ENCODE results near the gene CCDC68.

CCDC68 gene

DNA sequence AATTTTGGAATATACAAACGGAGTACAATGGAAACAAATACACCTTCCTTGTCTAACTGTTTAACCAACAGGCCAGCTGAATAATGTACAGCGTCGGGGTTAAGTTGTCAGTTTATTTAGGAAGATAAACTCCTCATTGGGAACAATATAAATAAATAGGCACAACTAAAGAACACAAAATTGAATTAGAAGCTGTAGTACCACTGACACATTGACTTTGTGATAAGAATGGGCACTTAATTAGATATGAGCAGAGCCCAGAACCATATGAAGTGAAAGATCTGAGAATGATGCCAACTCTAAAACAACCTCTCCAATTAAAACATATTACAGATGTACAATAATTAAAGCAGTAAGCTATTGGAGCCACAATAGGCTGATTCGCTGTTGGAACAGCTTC, 44.4 kb downstream of the CCDC68 start:
- DNase-seq (ENCODE audit: insufficient read length), result no peak
- no peak for FAIRE-seq
- TF ChIP-seq POLR2A (IDR thresholded peaks at IDR 0.05; ENCODE audit: low read depth, low read length) (no peak), POLR2AphosphoS5 (IDR thresholded peaks at IDR 0.05; ENCODE audit: low read depth, low read length) (no peak), TAF1 (IDR thresholded peaks at IDR 0.05; ENCODE audit: borderline replicate concordance, low read depth, low read length) (no peak)

DNA sequence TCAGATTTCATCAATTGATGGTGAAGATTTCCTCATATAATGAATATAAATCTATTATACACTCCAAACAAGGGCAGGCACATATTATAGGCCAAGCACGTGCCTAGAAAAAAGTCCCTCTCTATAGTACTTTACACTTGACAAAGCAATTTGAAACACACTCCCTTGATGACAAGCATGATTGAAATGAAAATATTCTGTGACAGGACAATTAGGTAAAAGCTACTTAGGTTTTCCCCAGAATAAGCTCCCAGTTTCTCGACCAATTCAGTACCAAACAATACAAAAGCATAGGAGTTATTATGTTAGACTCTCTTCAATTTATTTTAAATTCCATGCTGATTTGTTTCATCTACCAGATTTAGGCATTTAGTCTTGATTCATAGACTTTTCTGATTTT, 47.7 kb downstream of the CCDC68 start:
- DNase-seq (ENCODE audit: insufficient read length) (no peak), FAIRE-seq (no peak)
- no peak for TF ChIP-seq POLR2AphosphoS5 (IDR thresholded peaks at IDR 0.05; ENCODE audit: low read depth, low read length)
- no peak for TF ChIP-seq POLR2A (IDR thresholded peaks at IDR 0.05; ENCODE audit: low read depth, low read length)

DNA sequence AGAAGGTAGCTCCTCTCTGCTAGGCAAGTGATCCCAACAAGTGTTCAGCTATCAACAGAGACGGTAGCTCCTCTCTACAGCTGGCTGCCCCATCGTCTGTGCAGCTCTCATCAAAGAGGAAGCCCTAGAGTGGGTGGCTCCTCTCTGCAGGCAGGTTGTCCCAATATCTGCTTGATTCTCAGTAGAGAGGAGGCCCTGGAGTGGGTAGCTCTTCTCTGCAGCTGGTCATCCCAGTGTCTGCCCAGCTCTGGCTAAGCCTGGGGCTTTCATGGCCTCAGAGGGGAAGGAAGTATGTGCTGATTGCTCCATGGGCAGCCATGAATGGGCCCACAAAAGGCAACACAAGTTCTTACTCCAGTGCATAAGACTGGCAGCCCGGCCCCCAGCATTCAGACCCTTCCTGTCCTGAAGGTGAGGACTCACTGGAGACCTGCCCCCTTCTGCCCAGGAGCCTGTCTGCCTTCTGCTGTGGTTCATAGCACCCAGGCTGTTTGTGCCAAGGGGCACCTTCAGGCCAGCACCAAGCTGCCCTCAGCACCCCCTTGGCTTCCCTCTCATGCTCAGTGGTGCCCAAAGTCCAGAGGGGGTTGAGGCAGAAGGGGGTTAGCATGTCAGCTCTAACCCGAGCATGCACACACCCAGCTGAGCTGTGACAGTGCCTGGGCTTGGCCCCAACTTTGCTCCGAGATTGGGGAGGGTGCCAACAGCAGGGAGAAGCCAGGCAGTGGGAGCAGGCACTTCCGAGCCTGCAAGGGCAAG, 48.9 kb downstream of the CCDC68 start:
- no peak for FAIRE-seq
- DNase-seq (ENCODE audit: insufficient read length), result no peak
- TF ChIP-seq POLR2A (IDR thresholded peaks at IDR 0.05; ENCODE audit: low read depth, low read length) (no peak), TAF1 (IDR thresholded peaks at IDR 0.05; ENCODE audit: borderline replicate concordance, low read depth, low read length) (no peak), POLR2AphosphoS5 (IDR thresholded peaks at IDR 0.05; ENCODE audit: low read depth, low read length) (no peak)

DNA sequence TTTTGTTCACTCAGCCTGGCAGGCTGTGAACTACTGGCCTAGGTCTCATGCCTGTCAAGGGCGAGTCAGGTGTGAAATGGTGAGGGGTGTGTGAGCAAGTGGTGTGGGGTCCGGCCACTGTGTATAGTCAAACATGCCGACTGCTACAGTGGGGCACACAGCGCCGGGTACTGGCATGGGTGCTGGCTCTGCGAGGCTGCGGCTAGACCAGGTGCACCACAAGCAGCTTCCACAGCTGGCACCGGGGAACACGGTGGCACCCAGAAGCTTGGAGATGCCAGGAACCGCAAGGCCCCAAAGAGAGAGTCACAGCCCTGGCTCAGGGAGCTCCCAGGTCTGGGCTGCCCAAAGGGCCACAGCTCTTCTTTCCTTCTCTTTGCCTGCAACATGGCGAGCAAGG, 49.7 kb downstream of the CCDC68 start:
- FAIRE-seq, result no peak
- no peak for DNase-seq (ENCODE audit: insufficient read length)
- no peak for TF ChIP-seq POLR2AphosphoS5 (IDR thresholded peaks at IDR 0.05; ENCODE audit: low read depth, low read length)
- no peak for TF ChIP-seq TAF1 (IDR thresholded peaks at IDR 0.05; ENCODE audit: borderline replicate concordance, low read depth, low read length)
- no peak for TF ChIP-seq POLR2A (IDR thresholded peaks at IDR 0.05; ENCODE audit: low read depth, low read length)

DNA sequence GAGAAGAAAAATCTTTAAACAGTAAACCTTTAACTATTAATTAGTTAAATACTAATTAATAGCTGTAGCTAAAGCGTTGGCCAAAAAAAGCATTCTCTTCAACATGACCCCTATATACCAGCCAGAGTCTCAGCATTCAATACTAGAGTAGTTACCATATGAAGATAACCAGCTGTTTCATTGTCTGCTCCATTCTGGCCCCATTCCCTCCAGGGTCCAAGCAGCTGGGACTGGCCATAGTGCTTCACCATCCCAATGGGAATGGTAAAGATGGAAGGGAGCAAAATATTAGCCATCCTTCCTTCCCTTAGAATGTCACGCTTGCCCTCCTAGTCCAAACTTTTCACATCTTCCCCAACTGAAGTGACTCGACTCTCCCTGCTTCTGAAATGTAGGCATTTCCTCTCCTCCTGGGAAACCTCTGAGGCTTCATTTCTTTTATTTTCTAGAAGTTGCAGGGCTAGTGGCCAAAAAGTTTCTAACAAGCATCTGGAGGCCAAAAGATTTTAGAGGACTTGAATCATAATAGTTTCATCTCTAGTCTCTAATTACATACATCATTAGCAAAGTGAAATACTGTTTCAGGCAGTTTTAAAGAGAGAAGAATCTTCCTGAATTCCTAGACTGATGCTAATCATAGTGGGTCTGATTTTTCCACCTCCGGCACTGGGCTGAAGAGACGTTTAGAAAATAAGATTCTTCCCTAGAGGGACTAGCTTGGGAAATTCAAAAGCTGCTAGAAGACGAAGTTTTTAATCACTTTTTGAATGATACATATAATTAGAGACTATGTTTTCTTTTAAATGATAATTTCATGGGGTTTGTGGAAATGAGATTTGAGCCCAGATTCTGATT, 52.7 kb downstream of the CCDC68 start:
- FAIRE-seq (no peak), DNase-seq (ENCODE audit: insufficient read length) (no peak)
- TF ChIP-seq POLR2AphosphoS5 (IDR thresholded peaks at IDR 0.05; ENCODE audit: low read depth, low read length), result no peak
- no peak for TF ChIP-seq TAF1 (IDR thresholded peaks at IDR 0.05; ENCODE audit: borderline replicate concordance, low read depth, low read length)
- no peak for TF ChIP-seq POLR2A (IDR thresholded peaks at IDR 0.05; ENCODE audit: low read depth, low read length)

DNA sequence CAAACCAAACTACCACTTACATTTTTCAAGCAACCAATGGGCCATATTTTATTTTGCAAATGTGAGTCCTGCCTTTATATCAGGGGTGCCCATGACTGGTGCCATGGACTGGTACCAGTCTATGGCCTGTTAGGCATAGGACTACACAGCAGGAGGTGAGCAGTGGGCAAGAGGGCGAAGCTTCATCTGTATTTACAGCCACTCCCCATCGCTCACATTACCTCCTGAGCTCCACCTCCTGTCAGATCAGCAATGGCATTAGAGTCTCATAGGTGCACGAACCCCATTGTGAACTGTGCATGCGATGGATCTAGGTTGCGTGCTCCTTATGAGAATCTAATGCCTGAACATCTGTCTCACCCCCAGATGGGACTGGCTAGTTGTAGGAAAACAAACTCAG, 53.6 kb downstream of the CCDC68 start:
- FAIRE-seq, result no peak

DNA sequence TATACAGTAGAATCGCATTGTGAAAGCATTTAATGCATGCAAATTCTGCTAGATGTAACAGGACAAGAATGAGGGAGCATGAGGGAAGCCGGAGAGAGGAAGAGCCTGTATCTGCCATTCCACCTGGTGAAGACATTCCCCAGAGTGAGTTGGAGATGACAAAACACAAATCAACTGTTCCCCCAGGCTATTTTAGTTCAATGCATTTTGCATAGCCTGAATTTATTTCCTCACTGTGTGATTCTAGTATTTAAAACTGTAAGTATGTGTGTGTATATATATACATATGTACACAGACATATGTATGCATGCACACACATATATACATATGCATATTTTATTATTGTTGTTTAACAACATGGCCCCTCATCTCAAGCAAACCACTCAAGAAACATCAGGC, 54.7 kb downstream of the CCDC68 start:
- FAIRE-seq (no peak), DNase-seq (ENCODE audit: insufficient read length) (no peak)
- no peak for TF ChIP-seq TAF1 (IDR thresholded peaks at IDR 0.05; ENCODE audit: borderline replicate concordance, low read depth, low read length)
- TF ChIP-seq POLR2A (IDR thresholded peaks at IDR 0.05; ENCODE audit: low read depth, low read length), result no peak
- no peak for TF ChIP-seq POLR2AphosphoS5 (IDR thresholded peaks at IDR 0.05; ENCODE audit: low read depth, low read length)

More for the DNA sequence above, 53.6 kb downstream of the CCDC68 start:
- TF ChIP-seq TAF1 (IDR thresholded peaks at IDR 0.05; ENCODE audit: borderline replicate concordance, low read depth, low read length) (no peak), POLR2A (IDR thresholded peaks at IDR 0.05; ENCODE audit: low read depth, low read length) (no peak), POLR2AphosphoS5 (IDR thresholded peaks at IDR 0.05; ENCODE audit: low read depth, low read length) (no peak)
- DNase-seq (ENCODE audit: insufficient read length), result no peak

DNA sequence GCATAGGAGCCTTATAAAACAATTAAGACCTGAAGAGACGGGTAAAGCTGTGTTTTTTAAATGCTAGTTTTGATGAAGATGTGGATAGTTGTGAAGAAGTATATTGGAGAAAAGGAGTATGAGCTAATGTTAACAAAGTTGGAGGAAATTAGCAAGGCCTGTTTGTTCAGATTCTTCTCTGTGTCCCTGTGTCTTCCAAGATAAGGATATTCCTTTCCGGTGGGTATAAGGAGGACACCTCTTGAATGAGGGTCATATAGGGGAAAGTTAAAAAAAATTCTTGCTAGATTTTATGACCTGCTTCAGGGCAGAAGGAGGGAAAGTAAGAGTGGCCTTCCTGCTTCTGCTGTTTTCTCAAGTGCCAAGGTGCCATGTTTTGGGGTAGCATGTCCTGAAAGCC, 59.0 kb downstream of the CCDC68 start:
- TF ChIP-seq TAF1 (IDR thresholded peaks at IDR 0.05; ENCODE audit: borderline replicate concordance, low read depth, low read length), result no peak
- TF ChIP-seq POLR2A (IDR thresholded peaks at IDR 0.05; ENCODE audit: low read depth, low read length), result no peak
- no peak for TF ChIP-seq POLR2AphosphoS5 (IDR thresholded peaks at IDR 0.05; ENCODE audit: low read depth, low read length)
- DNase-seq (ENCODE audit: insufficient read length), result no peak
- FAIRE-seq, result no peak

DNA sequence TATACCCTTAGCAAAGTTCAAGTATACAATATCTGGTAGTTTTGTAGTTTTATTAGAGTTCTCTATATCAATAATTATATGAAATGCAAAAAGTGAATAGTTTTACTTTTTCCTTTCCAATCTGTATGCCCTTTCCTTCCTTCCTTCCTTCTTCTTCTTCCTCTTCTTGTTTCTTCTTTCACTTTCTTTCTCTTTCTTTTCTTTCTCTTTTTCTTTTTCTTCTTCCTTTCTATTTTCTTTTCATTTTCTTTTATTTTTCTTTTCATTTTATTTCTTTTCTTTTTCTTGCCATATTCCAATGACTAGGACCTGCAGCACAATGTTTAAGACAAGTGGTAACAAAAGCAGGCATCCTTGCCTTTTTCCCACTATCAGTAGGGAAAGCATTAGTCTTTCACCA, 59.8 kb downstream of the CCDC68 start:
- no peak for DNase-seq (ENCODE audit: insufficient read length)
- FAIRE-seq, result no peak
- TF ChIP-seq POLR2A (IDR thresholded peaks at IDR 0.05; ENCODE audit: low read depth, low read length), result no peak
- TF ChIP-seq POLR2AphosphoS5 (IDR thresholded peaks at IDR 0.05; ENCODE audit: low read depth, low read length), result no peak
- no peak for TF ChIP-seq TAF1 (IDR thresholded peaks at IDR 0.05; ENCODE audit: borderline replicate concordance, low read depth, low read length)

DNA sequence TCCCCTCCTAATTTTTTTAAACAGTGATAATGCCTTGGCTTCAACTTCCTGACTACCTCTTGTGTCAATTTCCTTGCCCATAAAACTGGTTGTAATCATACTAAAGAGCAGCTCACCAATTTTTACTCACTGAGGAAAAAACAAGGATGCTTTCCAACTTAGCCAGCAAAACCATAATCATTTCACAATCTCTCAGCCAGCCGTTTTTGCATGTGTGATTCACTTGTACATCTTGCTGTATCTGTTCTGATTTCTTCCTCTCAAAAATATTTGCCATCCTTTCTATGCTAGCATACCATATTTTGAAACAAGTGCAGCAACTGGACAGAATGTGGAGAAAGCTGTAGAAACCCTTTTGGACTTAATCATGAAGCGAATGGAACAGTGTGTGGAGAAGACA, 70.3 kb downstream of the CCDC68 start:
- FAIRE-seq (no peak), DNase-seq (ENCODE audit: insufficient read length) (no peak)
- TF ChIP-seq TAF1 (IDR thresholded peaks at IDR 0.05; ENCODE audit: borderline replicate concordance, low read depth, low read length) (no peak), POLR2A (IDR thresholded peaks at IDR 0.05; ENCODE audit: low read depth, low read length) (no peak), POLR2AphosphoS5 (IDR thresholded peaks at IDR 0.05; ENCODE audit: low read depth, low read length) (no peak)

DNA sequence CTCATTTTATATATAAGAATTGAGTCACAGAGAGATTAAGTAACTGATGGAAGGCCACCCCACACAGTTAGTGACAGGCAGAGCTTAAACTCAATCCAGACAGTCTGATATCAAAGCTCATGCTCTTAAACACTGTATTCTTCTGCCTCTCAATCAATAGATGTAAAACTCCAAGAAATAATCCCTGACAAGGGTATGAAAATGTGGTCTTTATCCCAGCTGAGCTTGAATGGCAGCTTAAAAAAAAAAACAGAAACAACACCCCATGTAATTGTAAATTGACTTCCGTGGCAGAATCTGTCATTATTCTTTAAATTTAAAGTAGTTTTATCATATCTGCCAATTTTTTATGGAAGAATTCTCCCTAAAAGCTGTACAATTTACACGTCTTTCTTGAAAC, 70.9 kb downstream of the CCDC68 start:
- no peak for DNase-seq (ENCODE audit: insufficient read length)
- no peak for FAIRE-seq
- TF ChIP-seq POLR2A (IDR thresholded peaks at IDR 0.05; ENCODE audit: low read depth, low read length), result no peak
- TF ChIP-seq TAF1 (IDR thresholded peaks at IDR 0.05; ENCODE audit: borderline replicate concordance, low read depth, low read length), result no peak
